Psoas muscle (tissue), 8 donors: ENCODE data around the gene ARHGEF37. TPM values are rescaled to one million over a fixed set of nuclear protein-coding genes. Genes with fewer than 3 reads are reported as not detected.

Experiments
- ATAC-seq, 4 donors: fragments of 200-7000 bp; cut with Tn5 transposase; one replicate each; pipeline ENCODE4 v1.9.1; 2020; ENCODE audit warnings: moderate library complexity in 3 of 4, mild to moderate bottlenecking in 2 of 4
- DNase-seq, 2 donors: peaks; one replicate each; pipeline ENCODE4 v3.0.0-alpha.2; 2020
- H3K27ac ChIP-seq: fragments of 200-600 bp; one replicate; pipeline ENCODE4 v1.8.0; 2022
- H3K27me3 ChIP-seq, 3 donors: fragments of 200-600 bp in 1 of 3; one replicate each; pipeline versions ENCODE4 v1.6.1 to v1.8.0; 2013 to 2022; ENCODE audit warnings: low read length in 2 of 3, mild to moderate bottlenecking in 2 of 3, moderate library complexity in 1 of 3; ENCODE audit not compliant: insufficient read depth in 3 of 3
- H3K36me3 ChIP-seq, 2 donors: fragments of 200-600 bp in 1 of 2; one replicate each; pipeline versions ENCODE4 v1.6.1 to v1.8.0; 2013 to 2022; ENCODE audit warnings: low read depth in 1 of 2, mild to moderate bottlenecking in 1 of 2, moderate library complexity in 1 of 2; ENCODE audit not compliant: insufficient read depth in 1 of 2
- H3K4me1 ChIP-seq: fragments of 200-600 bp; one replicate; pipeline ENCODE4 v1.8.0; 2022
- H3K4me3 ChIP-seq: fragments of 200-600 bp; one replicate; pipeline ENCODE4 v1.8.0; 2022; ENCODE audit warnings: mild to moderate bottlenecking
- H3K9me3 ChIP-seq: fragments of 200-600 bp; one replicate; pipeline ENCODE4 v1.8.0; 2022
- CTCF ChIP-seq: fragments of 200-600 bp; IDR thresholded peaks from one replicate; pipeline ENCODE4 v1.8.0; 2022; ENCODE audit warnings: antibody characterized with exemption
- WGBS, 3 donors: extraction: QIAGEN DNeasy Blood & Tissue Kit; methylation state at CpG; one replicate each; pipeline versions ENCODE4 v1.1.6 to v1.1.7; 2013; 5-methylcytosine and 5-hydroxymethylcytosine counted together
- intact Hi-C, 2 donors: fragments of 100-400 bp; cut with DNase I; formaldehyde crosslinking; loops; one replicate each; pipeline versions ENCODE4 v1.11.0 to v1.14.2; 2022
- polyA plus RNA-seq, 3 donors: library from polyadenylated mRNA; stranded (reverse); fragments of 200-250 nt; gene quantifications; one replicate each; pipeline ENCODE4 v1.2.3, GENCODE V29; 2013
- total RNA-seq, 4 donors: library from RNA; stranded (reverse); fragmentation: NEBNext Ultra II Directional in 2 of 4; extraction: Animal tissue kit (Norgen Biotek cat#: 25700) in 2 of 4; gene quantifications; one replicate each; pipeline versions ENCODE4 v1.2.1 to v1.2.4, GENCODE V29; 2021 to 2023
- donor health status: healthy with polysubstance abuse.
- donor health status: DM: no; HTN: no; CAD: no; lungs with moderate emphysema.
- donor health status: Bipolar disorder and iron deficiency.
- donor health status: healthy.
- donor health status: DM: yes; HTN: yes; CAD: no.
- donor health status: DM: no; HTN: no; CAD: no.
- donor health status: DM: no; HTN: no; CAD: no.
- donor health status: DM: yes; HTN: yes; CAD: no.

ARHGEF37 gene
- total and polyA plus RNA-seq, 7 donors: 2.3 to 29.3 (median 13.4) TPM

- no peak for TF ChIP-seq CTCF
- H3K27ac ChIP-seq: no peak overlapping the region
- no peaks in the 10 kb centered on the region for H3K9me3 ChIP-seq
- H3K4me1 ChIP-seq: peaks cover 6% of the 10 kb centered on the region
- 80 to 82% (median 81%) methylated on average over 3 of the region's 3 CpGs for WGBS, 3 donors
- intact Hi-C loops: no loop called here
- H3K27me3 ChIP-seq: no peaks in the 10 kb centered on the region
- H3K4me3 ChIP-seq: no peak overlapping the region
- H3K36me3 ChIP-seq: peaks cover 2 to 96% of the 10 kb centered on the region in 2 donors
- ATAC-seq: no peak
- no peak for DNase-seq
These were observed 42.2 kb downstream of the ARHGEF37 start for GRCh38 chr5:149623473-149623872.

GRCh38 chr5:149627070-149627469 lies 45.8 kb downstream of the ARHGEF37 start:
- no peak for TF ChIP-seq CTCF
- WGBS, 3 donors: 85 to 92% (median 90%) methylated on average over 12 of the region's 12 CpGs
- Histone ChIP-seq H3K27ac (no peak overlapping the region), H3K4me1 (peaks cover 4% of the 10 kb centered on the region), H3K4me3 (no peak overlapping the region), H3K9me3 (no peaks in the 10 kb centered on the region), H3K36me3 (peaks cover 2 to 96% of the 10 kb centered on the region in 2 donors), H3K27me3 (no peaks in the 10 kb centered on the region)
- no peak for DNase-seq
- intact Hi-C loops: no loop called here
- no peak for ATAC-seq

- ATAC-seq: no peak
- WGBS, 3 donors: 65 to 79% (median 66%) methylated on average over 6 of the region's 6 CpGs
- intact Hi-C loops: no loop called here
- Histone ChIP-seq H3K4me3 (no peak overlapping the region), H3K27me3 (no peaks in the 10 kb centered on the region), H3K27ac (no peak overlapping the region), H3K9me3 (no peaks in the 10 kb centered on the region), H3K36me3 (peaks cover 2 to 88% of the 10 kb centered on the region in 2 donors), H3K4me1 (peaks cover 12% of the 10 kb centered on the region)
- TF ChIP-seq CTCF: no peak
- no peak for DNase-seq
These were observed 46.9 kb downstream of the ARHGEF37 start for GRCh38 chr5:149628221-149628620.

- intact Hi-C loops: no loop called here
- Histone ChIP-seq H3K27me3 (no peaks in the 10 kb centered on the region), H3K4me1 (peaks cover 12% of the 10 kb centered on the region), H3K27ac (no peak overlapping the region), H3K4me3 (no peak overlapping the region), H3K9me3 (no peaks in the 10 kb centered on the region), H3K36me3 (peaks cover 2 to 81% of the 10 kb centered on the region in 2 donors)
- ATAC-seq: no peak
- 80 to 93% (median 80%) methylated on average over 5 of the region's 5 CpGs for WGBS, 3 donors
- DNase-seq: no peak
- no peak for TF ChIP-seq CTCF
These were observed 47.6 kb downstream of the ARHGEF37 start for GRCh38 chr5:149628846-149629388.

GRCh38 chr5:149629421-149629820 lies 48.1 kb downstream of the ARHGEF37 start:
- Histone ChIP-seq H3K27me3 (no peaks in the 10 kb centered on the region), H3K4me1 (peaks cover 12% of the 10 kb centered on the region), H3K9me3 (no peaks in the 10 kb centered on the region), H3K36me3 (peaks cover 2 to 76% of the 10 kb centered on the region in 2 donors), H3K27ac (no peak overlapping the region), H3K4me3 (no peak overlapping the region)
- 91 to 95% (median 94%) methylated on average over 5 of the region's 5 CpGs for WGBS, 3 donors
- no peak for TF ChIP-seq CTCF
- ATAC-seq (no peak), DNase-seq (no peak)
- intact Hi-C loops: no loop called here
